GM18951 (cell line): ENCODE results near the gene IPP.
"Not testable (repeated sequence)": the region's sequence is repeated elsewhere in the genome, so short reads cannot be mapped to it uniquely, and the experiment has no call there.

Experiments used
- POLR2A ChIP-seq: IDR thresholded peaks from 4 replicates; pipeline ENCODE4 v1.6.1; 2011; ENCODE audit warnings: mild to moderate bottlenecking; ENCODE audit not compliant: insufficient read length, insufficient read depth; ENCODE audit errors: extremely low read depth
- in situ Hi-C: fragments of 300-500 bp; cut with MboI; formaldehyde crosslinking; loops from one replicate; pipeline ENCODE4 v1.12.0; 2022; ENCODE audit warnings: low sequenced_read_pairs, mixed read lengths, inconsistent platforms; ENCODE audit not compliant: unreplicated experiment

Gene IPP

DNA sequence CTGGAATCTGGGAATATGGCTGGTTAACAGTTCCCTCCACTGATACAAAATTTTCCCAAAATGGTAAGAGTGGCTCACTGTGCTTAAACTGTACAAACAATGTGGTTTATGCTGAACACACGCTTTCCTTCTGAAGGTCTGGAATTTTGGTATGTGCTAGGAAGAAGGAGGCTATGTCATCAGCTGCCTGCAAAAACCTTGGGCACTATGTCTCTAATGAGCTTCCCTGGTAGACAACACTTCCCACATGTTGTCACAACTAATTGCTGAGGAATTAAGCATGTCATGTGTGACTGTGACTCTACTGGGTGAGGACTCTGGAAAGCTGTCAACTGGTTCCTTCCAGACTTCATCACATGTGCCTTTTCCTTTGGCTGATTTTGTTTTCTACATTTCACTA lies 29.2 kb downstream of the IPP start:
- TF ChIP-seq POLR2A, result no peak
- in situ Hi-C loops, result no loop called here

DNA sequence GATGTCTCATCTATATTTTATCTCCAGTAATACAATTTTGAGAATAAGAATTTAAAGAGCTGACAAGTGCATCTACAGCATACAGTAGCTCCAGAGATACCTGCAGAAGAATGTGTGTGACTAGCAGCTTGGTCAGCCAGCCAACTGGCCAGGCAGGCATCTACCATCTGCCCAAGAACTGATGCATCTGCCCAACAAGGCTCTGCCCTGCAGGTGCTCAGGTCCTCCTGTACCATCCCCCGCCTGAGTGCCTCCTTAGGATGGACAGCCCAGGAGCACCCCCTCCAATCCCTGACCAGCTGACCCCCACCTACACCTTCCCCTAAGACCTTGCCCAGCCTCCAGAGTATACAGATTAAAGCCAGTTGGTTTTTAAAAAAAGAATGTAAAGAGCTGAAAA lies 32.2 kb downstream of the IPP start:
- in situ Hi-C loops, result no loop called here
- TF ChIP-seq POLR2A, result no peak

DNA sequence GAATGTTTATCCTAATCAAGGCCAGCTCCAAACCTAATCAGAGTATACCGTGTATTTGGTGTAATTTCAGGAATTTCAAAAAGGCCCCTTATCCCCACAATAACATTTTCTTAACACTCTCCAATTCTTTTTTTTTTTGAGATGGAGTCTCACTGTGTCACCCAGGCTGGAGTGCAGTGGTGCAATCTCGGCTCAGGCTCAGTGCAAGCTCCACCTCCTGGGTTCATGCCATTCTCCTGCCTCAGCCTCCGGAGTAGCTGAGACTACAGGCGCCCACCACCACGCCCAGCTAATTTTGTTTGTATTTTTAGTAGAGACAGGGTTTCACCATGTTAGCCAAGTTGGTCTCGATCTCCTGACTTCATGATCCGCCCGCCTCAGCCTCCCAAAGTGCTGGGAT lies 33.1 kb downstream of the IPP start:
- in situ Hi-C loops, result not testable (repeated sequence)

DNA sequence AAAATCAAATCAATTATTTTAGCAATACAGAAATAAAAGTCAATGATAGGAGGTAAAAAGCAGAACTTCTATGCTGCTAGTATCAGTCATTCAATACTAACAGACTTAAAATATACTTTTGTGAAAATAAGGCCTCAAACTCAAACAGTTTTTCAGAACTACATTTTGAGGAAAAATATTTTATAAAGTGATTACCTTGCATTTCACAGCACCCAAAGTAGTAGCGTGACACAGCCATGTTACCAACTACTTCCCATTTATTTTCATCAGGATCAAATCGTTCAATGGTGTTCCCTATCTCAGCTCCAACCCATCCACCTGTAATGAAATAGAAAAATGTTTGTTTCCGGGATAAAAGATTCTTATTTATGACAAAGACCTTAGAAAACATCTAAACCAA lies 33.8 kb downstream of the IPP start:
- no peak for TF ChIP-seq POLR2A

DNA sequence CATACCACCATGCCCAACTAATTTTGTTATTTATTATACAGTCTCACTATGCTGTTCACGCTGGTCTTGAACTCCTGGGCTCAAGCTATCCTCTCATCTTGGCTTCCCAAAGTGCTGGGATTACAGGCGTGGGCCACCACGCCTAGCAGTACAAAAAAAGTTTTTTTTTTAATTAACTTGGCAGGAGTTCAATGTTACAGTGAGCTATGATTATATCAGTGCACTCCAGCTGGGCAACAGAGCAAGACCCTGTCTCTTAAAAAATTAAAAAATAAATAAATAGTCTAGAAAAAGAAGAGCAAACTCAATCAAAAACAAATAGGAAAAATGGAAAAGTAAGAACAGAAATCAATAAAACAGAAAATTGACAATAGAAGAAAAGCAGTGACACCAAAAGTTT lies 36.7 kb downstream of the IPP start:
- TF ChIP-seq POLR2A, result no peak
- in situ Hi-C loops, result no loop called here

More for the DNA sequence above, 33.8 kb downstream of the IPP start:
- in situ Hi-C loops, result no loop called here

DNA sequence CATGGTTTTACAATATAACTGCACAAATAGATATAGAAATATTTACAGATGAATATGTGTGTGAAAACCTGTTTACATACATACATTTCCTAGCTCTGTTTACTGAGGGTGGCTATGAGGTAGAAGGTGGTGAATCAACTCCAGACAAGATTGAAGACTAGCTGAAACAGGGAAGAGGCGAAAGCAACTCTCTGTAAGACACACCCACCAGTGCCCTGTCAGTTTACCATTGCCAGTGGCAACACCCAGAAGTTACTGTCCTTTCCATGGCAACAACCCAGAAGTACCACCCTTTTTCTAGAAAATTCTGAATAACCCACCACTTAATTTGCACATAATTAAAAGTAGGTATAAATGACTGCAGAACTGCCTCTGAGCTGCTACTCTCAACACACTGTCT lies 45.8 kb downstream of the IPP start:
- no peak for TF ChIP-seq POLR2A

DNA sequence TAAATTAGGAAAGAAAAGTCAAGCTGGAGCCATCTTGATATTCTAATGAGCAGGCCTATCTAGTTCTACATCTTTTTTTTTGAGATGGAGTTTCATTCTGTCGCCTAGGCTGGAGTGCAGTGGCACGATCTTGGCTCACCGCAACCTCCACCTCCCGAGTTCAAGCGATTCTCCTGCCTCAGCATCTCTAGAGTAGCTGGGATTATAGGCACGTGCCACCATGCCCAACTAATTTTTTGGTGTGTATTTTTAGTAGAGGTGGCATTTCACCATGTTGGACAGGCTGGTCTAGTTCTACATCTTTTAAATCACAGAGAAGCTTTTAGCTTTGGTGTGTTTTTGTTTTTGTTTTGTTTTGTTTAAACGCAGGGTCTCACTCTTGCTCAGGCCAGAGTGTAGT lies 55.6 kb downstream of the IPP start:
- no peak for TF ChIP-seq POLR2A
- in situ Hi-C loops, result no loop called here

More for the DNA sequence above, 45.8 kb downstream of the IPP start:
- in situ Hi-C loops, result no loop called here

DNA sequence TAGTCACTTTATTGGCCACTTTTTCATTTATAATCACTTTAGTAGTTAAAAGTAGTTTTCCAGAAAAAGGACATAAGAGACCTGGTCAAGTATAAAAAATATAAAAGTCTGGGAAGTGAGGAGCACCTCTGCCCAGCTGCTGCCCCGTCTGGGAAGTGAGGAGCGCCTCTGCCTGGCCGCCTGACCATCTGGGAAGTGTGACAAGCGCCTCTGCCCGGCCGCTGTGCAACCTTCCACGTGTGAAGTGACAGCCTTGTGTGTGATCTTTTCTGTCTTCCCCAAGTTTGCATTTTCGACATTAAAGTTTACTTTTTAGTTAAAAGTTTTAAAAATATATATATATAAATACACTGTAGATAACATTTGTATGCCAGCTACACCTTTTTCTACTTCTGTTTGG lies 56.6 kb downstream of the IPP start:
- in situ Hi-C loops, result not testable (repeated sequence)

DNA sequence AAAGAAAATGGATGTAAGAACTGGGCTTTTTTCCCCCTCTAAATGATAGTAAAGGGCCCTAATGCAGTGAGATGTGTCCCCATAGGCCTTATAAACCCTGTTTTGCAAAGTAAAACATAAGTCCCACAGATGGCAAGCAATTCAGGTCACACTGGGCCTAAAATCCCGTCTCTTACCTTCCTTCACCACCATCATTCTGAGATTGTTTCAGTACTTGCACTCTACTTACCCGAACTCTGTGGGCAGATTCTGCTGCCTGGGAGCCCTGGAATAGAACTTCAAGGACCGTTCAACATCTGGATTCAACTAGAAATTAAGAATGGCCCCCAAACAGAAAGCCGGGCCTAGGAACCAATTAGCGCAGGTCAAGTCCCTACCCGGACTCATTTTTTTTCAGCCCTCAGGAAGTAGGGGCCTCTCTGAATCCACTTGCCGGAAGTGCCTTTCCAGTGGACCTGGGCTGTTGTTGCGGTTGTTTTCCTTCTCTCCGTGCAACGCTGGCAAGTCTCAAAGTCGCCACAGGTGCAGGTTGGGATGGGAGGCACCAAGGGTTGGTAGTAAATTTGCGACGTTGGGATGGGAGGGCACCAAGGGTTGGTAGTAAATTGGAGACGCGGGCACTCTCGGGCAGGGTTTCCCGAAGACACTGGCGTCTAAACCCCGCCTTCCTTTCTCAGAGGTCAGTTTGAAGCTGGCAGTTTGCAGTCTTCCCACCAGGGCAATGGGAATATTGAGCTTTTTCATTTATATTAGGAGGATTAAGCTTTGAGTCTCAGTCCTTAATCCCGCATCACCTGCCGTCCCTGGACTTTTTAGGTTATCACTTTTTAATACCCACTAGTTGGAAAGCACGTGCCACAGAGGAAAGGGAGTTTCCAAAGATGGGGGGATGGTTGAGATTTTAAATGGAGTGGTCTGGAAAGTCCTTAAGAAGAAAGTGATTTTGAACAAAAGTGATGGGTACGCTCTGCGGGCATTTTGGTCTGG lies 62.4 kb downstream of the IPP start, which contains the start of gene TMEM69:
TSS of gene TMEM69 (plus strand) at position 428 of the 987 bp plus-strand sequence. CDS start 2,888 bp downstream, outside the sequence.
- in situ Hi-C loops, result no loop called here
- TF ChIP-seq POLR2A, result peak; percentile 62

DNA sequence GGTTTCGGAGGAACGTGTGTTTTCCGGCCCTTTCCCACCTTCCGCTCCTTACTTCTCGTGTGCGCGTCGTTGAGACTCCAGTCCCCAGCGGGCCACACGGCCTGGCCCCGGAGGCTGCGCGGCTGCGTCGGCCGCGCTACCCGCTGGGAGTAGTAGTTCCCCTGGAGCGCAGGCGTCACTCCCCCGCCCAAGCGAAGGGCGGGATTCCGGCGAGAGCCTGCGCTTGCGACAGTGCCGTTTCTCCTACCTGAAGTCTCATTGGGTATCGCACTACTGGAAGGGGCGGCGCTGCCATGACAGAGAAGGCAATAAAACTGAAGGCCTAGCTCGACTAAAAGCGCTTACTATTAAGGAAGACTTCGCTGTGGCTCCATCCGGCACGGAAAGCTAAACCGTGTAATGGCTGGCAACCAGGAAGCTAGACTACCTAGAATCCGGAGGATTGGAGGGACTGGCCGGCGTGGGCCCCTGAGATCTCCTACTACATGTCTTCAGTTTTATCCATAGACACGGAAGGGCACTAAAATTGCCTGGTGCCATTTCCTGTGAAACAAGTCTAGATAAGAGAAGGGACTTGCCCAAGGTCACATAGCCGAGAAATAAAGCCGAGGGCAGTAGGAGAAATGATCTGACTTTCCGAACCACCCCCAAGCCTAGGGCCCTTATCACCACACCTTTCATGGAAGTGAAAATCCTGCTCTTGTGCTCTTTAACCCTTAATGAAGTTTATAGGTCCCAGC lies 63.3 kb downstream of the IPP start:
- peak; percentile 95 for TF ChIP-seq POLR2A
- in situ Hi-C loops, result no loop called here

DNA sequence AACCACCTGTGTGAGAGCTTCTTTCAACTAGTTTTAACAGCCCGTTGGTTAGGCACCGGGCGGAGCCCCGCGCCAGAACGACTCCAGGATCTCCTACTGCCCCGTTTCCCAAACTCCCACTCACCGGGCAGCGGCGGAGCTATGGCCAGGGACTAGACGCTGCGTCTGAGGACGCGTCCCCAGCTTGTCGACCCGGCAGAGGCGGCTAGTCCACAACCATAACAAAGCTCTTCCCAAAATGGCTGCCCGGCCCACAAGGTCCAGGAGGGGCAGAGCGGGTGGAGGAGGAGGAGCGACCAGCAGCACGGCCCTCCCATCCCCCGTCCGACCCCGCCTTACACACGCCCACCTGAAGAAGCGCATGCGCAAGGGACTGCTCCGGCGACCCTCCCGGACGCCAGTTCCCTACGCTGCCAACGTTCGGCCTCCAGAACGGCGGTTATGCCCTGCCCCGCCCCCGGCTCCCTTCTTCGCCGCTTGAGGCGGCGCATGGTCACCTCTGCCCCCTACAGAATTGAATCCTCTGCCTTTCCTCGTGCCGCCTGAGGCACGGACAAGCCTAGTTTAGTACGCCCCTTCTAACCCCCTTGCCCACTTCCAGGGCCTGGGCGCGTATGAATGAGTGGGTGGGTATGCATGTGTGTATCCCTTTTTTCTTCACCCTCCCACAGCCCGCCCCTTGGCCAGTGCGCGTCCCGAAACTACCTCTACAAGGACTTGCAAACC lies 64.0 kb downstream of the IPP start, which contains the start of gene GPBP1L1:
TSS of gene GPBP1L1 (minus strand) at position 246 of the 726 bp plus-strand sequence. CDS start 27,446 bp downstream, outside the sequence.
- in situ Hi-C loops, result no loop called here
- TF ChIP-seq POLR2A, result peak; percentile 80

DNA sequence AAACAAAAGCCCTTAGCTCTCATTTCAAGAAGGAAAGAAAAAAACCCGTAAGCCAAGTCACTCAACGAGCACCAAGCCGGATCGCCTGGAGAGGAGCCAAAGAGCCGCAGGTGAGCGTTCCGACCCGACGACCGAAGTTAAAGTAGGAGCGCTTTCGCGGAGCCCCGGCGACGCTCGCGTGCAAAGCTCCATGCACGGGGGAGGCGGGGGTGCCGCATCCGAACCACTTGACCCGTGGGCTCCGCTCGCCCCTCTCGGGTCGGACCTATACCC lies 64.5 kb downstream of the IPP start:
- no peak for TF ChIP-seq POLR2A
- in situ Hi-C loops, result no loop called here

DNA sequence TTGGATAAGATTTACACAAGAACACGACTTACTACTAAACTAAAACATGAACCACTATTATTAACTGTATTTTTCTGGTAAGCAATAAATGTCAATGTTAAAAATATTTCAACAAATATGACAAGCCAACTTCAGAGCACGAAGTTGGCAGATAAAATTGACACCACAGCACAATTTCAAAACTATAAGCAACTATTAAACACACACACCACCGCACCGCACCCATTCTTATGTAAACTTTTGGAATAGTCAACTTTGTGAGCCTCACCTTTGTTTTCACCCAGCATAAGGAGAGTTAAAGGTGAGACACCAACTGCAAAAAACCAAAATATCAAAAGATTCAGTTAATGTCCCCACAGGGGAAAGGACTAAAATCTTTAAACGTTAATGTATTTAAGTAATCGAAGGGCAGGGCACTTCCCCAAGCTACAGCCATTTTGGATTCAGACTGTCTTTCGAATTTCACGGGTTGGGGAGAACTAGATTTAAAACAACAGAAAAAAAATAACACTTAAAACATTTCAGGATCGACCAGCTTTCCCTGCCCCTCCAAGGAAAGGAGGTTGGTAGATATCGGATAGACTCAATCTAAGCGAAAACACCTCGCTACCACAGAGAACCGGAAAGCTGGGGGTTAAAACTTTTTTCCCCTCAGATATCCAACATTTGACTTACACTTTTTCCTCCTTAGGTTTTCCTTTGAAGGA lies 65.0 kb downstream of the IPP start:
- in situ Hi-C loops, result no loop called here
- no peak for TF ChIP-seq POLR2A
